GM19023 (cell line): ENCODE data around the gene LILRB4.
"Not testable (repeated sequence)": the region's sequence is repeated elsewhere in the genome, so short reads cannot be mapped to it uniquely, and the experiment has no call there.

Source experiments
- ATAC-seq: cut with Tn5 transposase; IDR thresholded peaks from one replicate; pipeline ENCODE4 v1.9.1; 2021; ENCODE audit warnings: mild to moderate bottlenecking, moderate library complexity; ENCODE audit not compliant: unreplicated experiment

Gene LILRB4

GRCh38 chr19:54648129-54648528 lies 14.7 kb upstream of the LILRB4 start:
- ATAC-seq = no peak

- ATAC-seq = no peak
These were observed 12.6 kb upstream of the LILRB4 start for GRCh38 chr19:54650108-54650655.

- ATAC-seq = no peak
These were observed 9.5 kb upstream of the LILRB4 start for GRCh38 chr19:54653181-54653809.

- no peak for ATAC-seq
These were observed 8.1 kb upstream of the LILRB4 start for GRCh38 chr19:54654447-54655321.

GRCh38 chr19:54659300-54659699 lies 3.5 kb upstream of the LILRB4 start:
- ATAC-seq = no peak

- no peak for ATAC-seq
These were observed 2.5 kb upstream of the LILRB4 start for GRCh38 chr19:54660306-54660705.

GRCh38 chr19:54660964-54661363 lies 1.8 kb upstream of the LILRB4 start:
- no peak for ATAC-seq

GRCh38 chr19:54661846-54662481 lies 821 bp upstream of the LILRB4 start:
- ATAC-seq = no peak

- ATAC-seq = no peak
These were observed 2.7 kb downstream of the LILRB4 start for GRCh38 chr19:54665530-54665929.

- ATAC-seq = no peak
These were observed 4.4 kb downstream of the LILRB4 start for GRCh38 chr19:54667217-54667616.

GRCh38 chr19:54668353-54668752 lies 5.6 kb downstream of the LILRB4 start:
- ATAC-seq = no peak

GRCh38 chr19:54670576-54671357 lies 8.0 kb downstream of the LILRB4 start:
- no peak for ATAC-seq

GRCh38 chr19:54673222-54673621 lies 10.4 kb downstream of the LILRB4 start:
- ATAC-seq = no peak

- no peak for ATAC-seq
These were observed 11.3 kb downstream of the LILRB4 start for GRCh38 chr19:54674021-54674617.

GRCh38 chr19:54676210-54676834 lies 13.5 kb downstream of the LILRB4 start:
- not testable (repeated sequence) for ATAC-seq

- ATAC-seq = no peak
These were observed 14.4 kb downstream of the LILRB4 start for GRCh38 chr19:54677217-54677616.

GRCh38 chr19:54681596-54681995 lies 18.8 kb downstream of the LILRB4 start:
- not testable (repeated sequence) for ATAC-seq

GRCh38 chr19:54682306-54682856 lies 19.6 kb downstream of the LILRB4 start:
- no peak for ATAC-seq

- ATAC-seq = no peak
These were observed 21.7 kb downstream of the LILRB4 start for GRCh38 chr19:54684527-54684926.
